ENCODE data around the gene ANKRD52.

ANKRD52 gene

DNA sequence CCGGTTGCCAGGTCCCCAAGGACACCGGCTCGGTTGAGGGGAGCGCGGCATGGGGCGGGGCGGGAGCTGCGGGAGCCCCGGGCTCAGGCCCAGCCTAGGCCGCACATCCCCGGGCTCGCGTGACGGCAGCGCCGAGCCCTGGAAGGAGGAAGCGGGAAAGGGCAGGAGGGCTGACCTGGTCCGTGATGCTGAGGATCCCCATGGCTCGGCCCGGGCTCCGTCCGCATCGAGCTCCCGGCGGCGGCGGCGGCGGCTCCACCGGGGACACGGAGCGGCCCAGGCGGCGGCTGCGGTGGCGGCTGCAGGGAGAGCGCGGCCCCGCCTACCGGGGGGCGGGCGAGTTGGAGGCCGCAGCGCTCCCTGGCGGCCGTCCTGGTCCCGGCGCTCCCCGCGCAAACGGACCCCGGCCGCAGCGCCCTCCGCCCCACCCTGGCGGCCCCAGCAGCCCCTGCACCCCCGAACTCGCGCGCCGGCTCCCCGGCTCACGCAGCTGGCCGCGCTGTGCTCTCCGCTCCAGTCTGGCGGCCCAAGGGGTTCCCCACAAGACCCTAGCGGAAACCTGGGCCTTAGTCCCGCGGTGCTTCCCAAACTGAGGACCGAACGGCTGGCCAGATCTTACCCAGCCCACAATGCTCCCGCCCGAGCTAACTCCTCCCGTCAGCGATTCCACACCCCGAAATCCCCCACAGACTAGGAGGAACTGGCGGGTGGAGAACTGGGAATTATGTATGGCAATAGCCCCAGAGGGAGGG, at the start of gene ANKRD52:
ANKRD52 (minus strand) TSS at position 317 of the 752 bp plus-strand sequence; CDS start at position 202, 115 bp downstream.
- Histone ChIP-seq H3K4me1 (peaks cover 8% of the 10 kb centered on the region), H3K36me3 (ENCODE audit: control insufficient read depth, insufficient read depth, low read length) (no peaks in the 10 kb centered on the region), H2AFZ (peak within 1 kb of the TSS; percentile 97), H3K4me3 (ENCODE audit: low read depth, low read length) (peak within 1 kb of the TSS; percentile 67), H3K27ac (peak within 1 kb of the TSS; percentile 79), H3K79me2 (peaks cover 15% of the 10 kb centered on the region), H3K9ac (peak within 1 kb of the TSS; percentile 90), H3K9me3 (ENCODE audit: control insufficient read depth, low read length) (no peaks in the 10 kb centered on the region), H3K27me3 (ENCODE audit: control insufficient read depth, insufficient read depth, low read length) (no peaks in the 10 kb centered on the region), H3K4me2 (ENCODE audit: low read length) (peak within 1 kb of the TSS; percentile 97)
- TF ChIP-seq, protein P1, sequence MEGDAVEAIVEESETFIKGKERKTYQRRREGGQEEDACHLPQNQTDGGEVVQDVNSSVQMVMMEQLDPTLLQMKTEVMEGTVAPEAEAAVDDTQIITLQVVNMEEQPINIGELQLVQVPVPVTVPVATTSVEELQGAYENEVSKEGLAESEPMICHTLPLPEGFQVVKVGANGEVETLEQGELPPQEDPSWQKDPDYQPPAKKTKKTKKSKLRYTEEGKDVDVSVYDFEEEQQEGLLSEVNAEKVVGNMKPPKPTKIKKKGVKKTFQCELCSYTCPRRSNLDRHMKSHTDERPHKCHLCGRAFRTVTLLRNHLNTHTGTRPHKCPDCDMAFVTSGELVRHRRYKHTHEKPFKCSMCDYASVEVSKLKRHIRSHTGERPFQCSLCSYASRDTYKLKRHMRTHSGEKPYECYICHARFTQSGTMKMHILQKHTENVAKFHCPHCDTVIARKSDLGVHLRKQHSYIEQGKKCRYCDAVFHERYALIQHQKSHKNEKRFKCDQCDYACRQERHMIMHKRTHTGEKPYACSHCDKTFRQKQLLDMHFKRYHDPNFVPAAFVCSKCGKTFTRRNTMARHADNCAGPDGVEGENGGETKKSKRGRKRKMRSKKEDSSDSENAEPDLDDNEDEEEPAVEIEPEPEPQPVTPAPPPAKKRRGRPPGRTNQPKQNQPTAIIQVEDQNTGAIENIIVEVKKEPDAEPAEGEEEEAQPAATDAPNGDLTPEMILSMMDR (IDR thresholded peaks at IDR 0.05): peak; percentile 53

DNA sequence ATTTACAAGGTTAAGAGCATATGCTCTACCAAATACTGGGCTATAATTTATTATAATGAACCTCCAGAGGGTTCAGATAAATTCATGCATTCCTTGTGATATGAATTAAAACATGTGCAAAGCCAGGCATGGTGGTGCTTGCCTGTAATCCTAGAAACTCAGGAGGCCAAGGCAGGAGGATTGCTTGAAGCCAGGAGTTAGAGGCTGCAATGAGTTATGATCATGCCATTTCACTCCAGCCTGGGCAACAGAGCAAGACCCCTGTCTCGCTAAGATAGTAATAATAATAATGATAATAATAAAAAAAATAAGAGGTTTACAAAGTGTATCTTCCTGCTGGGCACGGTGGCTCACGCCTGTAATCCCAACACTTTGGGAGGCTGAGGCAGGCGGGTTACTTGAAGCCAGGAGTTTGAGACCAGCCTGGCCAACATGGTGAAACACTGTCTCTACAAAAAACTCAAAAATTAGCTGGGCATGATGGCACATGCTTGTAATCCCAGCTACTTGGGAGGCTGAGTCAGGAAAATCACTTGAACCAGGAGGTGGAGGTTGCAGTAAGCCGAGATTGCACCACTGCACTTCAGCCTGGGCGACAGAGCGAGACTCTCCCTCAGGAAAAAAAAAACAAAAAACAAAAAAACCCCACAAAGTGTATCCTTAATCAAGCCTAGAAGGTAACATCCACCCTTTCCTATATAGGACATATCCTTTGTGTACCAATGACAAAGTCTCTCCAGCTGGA, 49.2 kb upstream of the ANKRD52 start:
- Histone ChIP-seq H3K79me2 (peaks cover 2% of the 10 kb centered on the region), H3K4me2 (ENCODE audit: low read length) (no peak overlapping the region)
- TF ChIP-seq, protein P1 (IDR thresholded peaks at IDR 0.05): no peak

DNA sequence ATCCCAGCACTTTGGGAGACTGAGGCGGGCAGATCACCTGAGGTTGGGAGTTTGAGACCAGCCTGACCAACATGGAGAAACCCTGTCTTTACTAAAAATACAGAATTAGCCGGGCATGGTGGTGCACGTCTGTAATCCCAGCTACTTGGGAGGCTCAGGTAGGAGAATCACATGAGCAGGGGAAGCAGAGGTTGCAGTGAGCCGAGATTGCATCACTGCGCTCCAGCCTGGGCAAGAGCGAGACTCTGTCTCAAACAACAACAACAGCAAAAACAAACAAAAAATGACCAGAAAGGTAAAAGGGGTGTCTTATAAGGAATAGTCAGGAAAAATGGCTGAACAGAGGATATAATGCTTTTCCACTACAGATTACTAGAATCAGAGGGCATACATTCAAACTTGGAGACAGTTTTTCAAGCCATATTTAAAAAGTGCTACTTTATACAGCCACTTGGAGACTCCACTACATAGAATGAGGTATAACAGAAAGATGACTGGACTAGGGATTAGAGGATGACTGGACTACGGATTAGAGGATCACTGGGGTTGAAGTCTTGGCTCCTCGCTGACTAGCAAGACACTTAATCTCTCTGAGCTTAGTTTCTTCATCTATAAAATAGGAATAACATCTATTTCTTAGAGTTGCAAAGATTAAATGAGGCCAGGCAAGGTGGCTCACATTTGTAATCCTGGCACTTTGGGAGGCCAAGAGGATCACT, 46.8 kb upstream of the ANKRD52 start:
- Histone ChIP-seq H3K4me3 (ENCODE audit: low read depth, low read length) (no peak overlapping the region), H3K36me3 (ENCODE audit: control insufficient read depth, insufficient read depth, low read length) (no peaks in the 10 kb centered on the region), H2AFZ (no peak overlapping the region), H3K9me3 (ENCODE audit: control insufficient read depth, low read length) (no peaks in the 10 kb centered on the region), H3K79me2 (peaks cover 7% of the 10 kb centered on the region), H3K4me1 (peaks cover 13% of the 10 kb centered on the region), H3K4me2 (ENCODE audit: low read length) (no peak overlapping the region), H3K27me3 (ENCODE audit: control insufficient read depth, insufficient read depth, low read length) (no peaks in the 10 kb centered on the region), H3K9ac (no peak overlapping the region), H3K27ac (no peak overlapping the region)
- TF ChIP-seq, protein P1 (IDR thresholded peaks at IDR 0.05): no peak

More for the DNA sequence above, 49.2 kb upstream of the ANKRD52 start:
- H3K27me3 ChIP-seq (ENCODE audit: control insufficient read depth, insufficient read depth, low read length): no peaks in the 10 kb centered on the region
- no peaks in the 10 kb centered on the region for H3K4me1 ChIP-seq
- no peak overlapping the region for H3K9ac ChIP-seq
- H3K27ac ChIP-seq: no peak overlapping the region
- H3K4me3 ChIP-seq (ENCODE audit: low read depth, low read length): no peak overlapping the region
- H3K9me3 ChIP-seq (ENCODE audit: control insufficient read depth, low read length): no peaks in the 10 kb centered on the region
- H2AFZ ChIP-seq: no peak overlapping the region
- H3K36me3 ChIP-seq (ENCODE audit: control insufficient read depth, insufficient read depth, low read length): no peaks in the 10 kb centered on the region

DNA sequence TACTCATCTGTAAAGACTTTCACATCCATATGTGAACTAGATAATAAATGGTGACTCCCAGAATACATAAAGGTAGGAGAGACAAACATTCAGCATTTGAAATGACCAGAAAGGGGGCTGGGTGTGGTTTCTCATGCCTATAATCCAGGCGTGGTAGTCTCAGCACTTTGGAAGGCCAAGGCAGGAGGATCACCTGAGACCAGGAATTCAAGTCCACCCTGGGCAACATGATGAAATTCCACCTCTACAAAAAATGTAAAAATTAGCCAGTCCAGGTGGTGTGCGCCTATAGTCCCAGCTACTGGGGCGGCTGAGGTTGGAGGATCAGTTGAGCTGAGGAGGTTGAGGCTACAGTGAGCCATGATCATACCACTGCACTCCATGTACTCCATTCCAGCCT, 46.1 kb upstream of the ANKRD52 start:
- TF ChIP-seq, protein P1 (IDR thresholded peaks at IDR 0.05): no peak
- H3K4me3 ChIP-seq (ENCODE audit: low read depth, low read length): no peak overlapping the region
- no peak overlapping the region for H3K4me2 ChIP-seq (ENCODE audit: low read length)
- no peak overlapping the region for H3K9ac ChIP-seq
- no peaks in the 10 kb centered on the region for H3K27me3 ChIP-seq (ENCODE audit: control insufficient read depth, insufficient read depth, low read length)
- H3K36me3 ChIP-seq (ENCODE audit: control insufficient read depth, insufficient read depth, low read length): no peaks in the 10 kb centered on the region
- H3K79me2 ChIP-seq: peaks cover 9% of the 10 kb centered on the region
- no peak overlapping the region for H3K27ac ChIP-seq
- no peaks in the 10 kb centered on the region for H3K9me3 ChIP-seq (ENCODE audit: control insufficient read depth, low read length)
- H3K4me1 ChIP-seq: peaks cover 13% of the 10 kb centered on the region
- no peak overlapping the region for H2AFZ ChIP-seq

Data from parathyroid adenoma (tissue), 2 donors.